HG03066 (cell line): ENCODE results near the gene ACSBG1.
"Not testable (repeated sequence)": the region's sequence is repeated elsewhere in the genome, so short reads cannot be mapped to it uniquely, and the experiment has no call there.

Experiments
- ATAC-seq: cut with Tn5 transposase; IDR thresholded peaks from one replicate; pipeline ENCODE4 v1.9.1; 2021; ENCODE audit warnings: low read depth; ENCODE audit not compliant: unreplicated experiment

ACSBG1 gene

GRCh38 chr15:78251136-78251535, 16.8 kb upstream of the ACSBG1 start:
- no peak for ATAC-seq

GRCh38 chr15:78249131-78249530, 14.8 kb upstream of the ACSBG1 start:
- ATAC-seq, result no peak

GRCh38 chr15:78247911-78248310, 13.5 kb upstream of the ACSBG1 start:
- ATAC-seq, result no peak

- ATAC-seq, result not testable (repeated sequence)
Observed at GRCh38 chr15:78245976-78246620, 11.7 kb upstream of the ACSBG1 start.

- ATAC-seq, result not testable (repeated sequence)
Observed at GRCh38 chr15:78245392-78245791, 11.0 kb upstream of the ACSBG1 start.

- no peak for ATAC-seq
Observed at GRCh38 chr15:78244893-78245292, 10.5 kb upstream of the ACSBG1 start.

- ATAC-seq, result no peak
Observed at GRCh38 chr15:78244101-78244500, 9.7 kb upstream of the ACSBG1 start.

GRCh38 chr15:78243491-78243941, 9.2 kb upstream of the ACSBG1 start:
- no peak for ATAC-seq

GRCh38 chr15:78243058-78243457, 8.7 kb upstream of the ACSBG1 start:
- ATAC-seq, result no peak

- ATAC-seq, result no peak
Observed at GRCh38 chr15:78242128-78242527, 7.8 kb upstream of the ACSBG1 start.

GRCh38 chr15:78241017-78241416, 6.7 kb upstream of the ACSBG1 start:
- ATAC-seq, result no peak

GRCh38 chr15:78239811-78240210, 5.4 kb upstream of the ACSBG1 start:
- ATAC-seq, result no peak

GRCh38 chr15:78237146-78237545, 2.8 kb upstream of the ACSBG1 start:
- no peak for ATAC-seq

- ATAC-seq, result no peak
Observed at GRCh38 chr15:78236491-78236890, 2.1 kb upstream of the ACSBG1 start.

- ATAC-seq, result no peak
Observed at GRCh38 chr15:78233496-78233895, 869 bp downstream of the ACSBG1 start.

GRCh38 chr15:78232951-78233350, 1.4 kb downstream of the ACSBG1 start:
- no peak for ATAC-seq

- no peak for ATAC-seq
Observed at GRCh38 chr15:78229431-78230406, 4.6 kb downstream of the ACSBG1 start.

GRCh38 chr15:78228356-78228996, 5.9 kb downstream of the ACSBG1 start:
- no peak for ATAC-seq

GRCh38 chr15:78225783-78226541, 8.4 kb downstream of the ACSBG1 start:
- no peak for ATAC-seq

GRCh38 chr15:78224023-78224411, 10.3 kb downstream of the ACSBG1 start:
- no peak for ATAC-seq
